HG03108 (cell line): ENCODE measurements around the gene DRC7.

ENCODE experiments used
- ATAC-seq: cut with Tn5 transposase; IDR thresholded peaks from one replicate; pipeline ENCODE4 v1.9.1; 2021; ENCODE audit warnings: moderate library complexity; ENCODE audit not compliant: unreplicated experiment

DRC7 gene

DNA sequence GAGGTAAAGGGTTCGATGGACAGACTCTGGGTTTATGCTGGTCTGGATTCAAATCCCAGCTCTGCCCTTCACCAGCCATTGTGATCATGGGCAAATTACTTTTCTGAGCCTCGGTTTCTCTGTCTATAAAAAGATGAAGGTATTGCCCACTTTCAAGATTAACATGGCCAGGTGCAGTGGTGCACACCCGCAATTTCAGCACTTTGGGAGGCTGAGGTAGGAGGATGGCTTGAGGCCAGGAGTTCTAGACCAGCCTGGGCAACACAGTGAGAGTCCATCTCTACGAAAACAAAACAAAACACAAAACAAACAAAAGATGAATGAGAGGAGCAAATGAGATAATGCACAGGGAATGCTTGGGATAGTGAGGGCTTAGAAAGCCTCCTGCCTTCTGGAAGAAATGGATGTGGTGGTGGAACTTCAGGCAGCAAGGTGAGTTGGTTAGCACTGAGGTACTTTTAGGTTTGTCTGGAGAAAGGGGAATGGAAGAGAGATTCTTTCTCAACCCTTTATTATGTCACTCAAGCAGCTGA, 18.0 kb upstream of the DRC7 start:
- no peak for ATAC-seq

GRCh38 chr16:57677622-57678369, 16.8 kb upstream of the DRC7 start:
- ATAC-seq = no peak

GRCh38 chr16:57679016-57679415, 15.6 kb upstream of the DRC7 start:
- ATAC-seq = no peak

DNA sequence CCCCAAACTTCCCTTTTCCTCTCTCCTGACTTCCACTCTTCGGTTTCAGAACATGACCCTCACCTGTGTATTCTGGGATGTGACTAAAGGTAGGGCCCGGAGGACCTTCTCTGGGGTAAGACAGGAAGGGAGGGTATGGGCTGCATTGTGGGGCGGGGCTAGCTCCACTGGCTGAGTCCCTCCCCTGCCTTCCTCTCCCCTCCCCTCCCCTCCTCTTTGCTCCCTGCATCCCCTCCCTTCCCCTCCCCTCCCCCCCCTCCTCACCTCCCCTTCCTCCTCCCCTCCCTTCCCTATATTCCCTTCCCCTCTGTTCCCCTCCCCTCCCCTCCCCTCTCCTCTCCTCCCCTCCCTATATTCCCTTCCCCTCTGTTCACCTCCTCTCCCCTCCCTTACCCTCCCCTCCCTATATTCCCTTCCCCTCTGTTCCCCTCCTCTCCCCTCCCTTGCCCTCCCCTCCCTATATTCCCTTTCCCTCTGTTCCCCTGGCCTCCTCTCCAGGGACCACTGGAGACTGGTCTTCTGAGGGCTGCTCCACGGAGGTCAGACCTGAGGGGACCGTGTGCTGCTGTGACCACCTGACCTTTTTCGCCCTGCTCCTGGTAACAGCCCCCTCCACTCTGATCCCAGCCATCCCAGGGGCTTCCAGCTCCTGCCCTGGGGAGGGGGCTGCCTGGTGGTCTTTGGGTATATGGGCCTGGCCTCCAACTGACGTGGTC, 14.7 kb upstream of the DRC7 start:
- ATAC-seq = no peak

- ATAC-seq = no peak
These were observed 13.7 kb upstream of the DRC7 start for GRCh38 chr16:57680842-57681375.

DNA sequence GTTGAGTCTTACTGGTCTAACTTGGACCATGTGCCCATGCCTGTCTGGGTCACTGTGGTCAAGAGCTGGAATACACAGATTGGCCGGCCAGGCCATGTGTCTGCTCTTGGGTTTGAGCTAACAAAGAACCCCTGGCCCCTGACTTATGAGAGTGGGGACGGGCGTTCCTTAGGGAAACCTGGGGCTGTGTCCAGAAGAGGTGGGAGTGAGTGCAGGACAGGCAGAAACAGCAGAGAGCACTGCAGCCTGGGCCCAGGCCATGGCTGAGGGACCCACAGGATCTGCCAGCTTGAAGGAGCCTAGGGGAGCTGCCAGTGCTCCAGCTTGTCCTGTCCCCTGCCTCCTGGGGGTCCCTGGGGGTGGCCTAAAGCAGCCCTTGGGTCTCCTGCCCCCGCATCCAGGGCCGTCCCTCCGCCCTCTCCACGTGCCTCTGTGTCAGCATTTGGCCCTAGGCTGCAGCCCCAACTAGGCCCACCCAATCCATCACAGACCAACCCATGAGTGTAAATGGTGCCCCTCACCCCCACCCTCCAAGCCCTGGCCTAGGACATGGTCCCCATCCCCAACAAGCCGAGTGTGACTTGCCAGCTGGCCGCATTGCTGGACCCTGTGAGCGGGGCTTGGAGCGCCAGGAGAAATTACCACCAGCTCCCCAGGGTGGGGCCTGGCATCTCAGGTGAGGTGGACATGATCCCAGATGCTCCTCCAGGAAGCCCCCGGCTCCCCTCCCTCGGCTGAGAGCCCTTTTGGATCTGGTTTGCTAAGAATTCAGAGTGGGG, 12.5 kb upstream of the DRC7 start:
- ATAC-seq = no peak

DNA sequence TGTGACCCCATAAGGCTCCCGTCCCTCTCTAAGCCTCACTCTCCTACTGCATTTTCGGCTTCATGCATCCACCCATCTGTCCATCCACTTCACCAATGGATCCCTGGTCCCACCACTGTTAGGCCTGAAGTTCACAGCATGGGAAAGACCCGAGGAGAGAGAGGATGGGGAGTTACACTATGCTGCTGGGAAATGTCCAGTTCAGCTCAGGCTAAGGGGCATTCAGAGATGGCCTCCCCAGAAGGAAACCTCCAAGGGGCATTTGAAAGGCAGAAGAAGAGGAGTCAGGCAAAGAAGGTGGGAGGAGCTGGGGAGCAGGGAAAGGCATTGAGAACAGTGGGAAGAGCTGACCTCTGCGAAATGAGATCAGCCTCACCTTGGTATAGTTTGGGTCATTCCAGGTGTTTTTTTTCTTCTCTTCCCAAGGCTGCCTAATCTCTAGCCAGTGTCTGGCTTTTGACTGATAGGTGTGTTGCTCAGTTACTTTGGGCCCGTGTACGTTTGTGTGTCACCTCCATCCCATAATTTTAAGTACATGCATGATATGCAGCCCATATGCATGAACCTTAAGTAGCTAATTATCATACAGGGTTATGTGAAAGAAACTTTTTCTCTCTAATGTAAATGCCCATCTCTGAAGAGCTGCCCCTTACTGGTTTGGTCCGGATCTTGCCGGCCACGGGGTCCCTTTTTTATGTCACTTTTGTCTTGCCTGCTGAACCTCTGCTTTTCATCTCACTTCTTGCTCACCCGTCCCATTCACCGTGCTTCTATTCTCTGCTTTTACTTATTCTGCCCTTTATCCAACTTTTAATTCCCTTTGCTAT, 11.6 kb upstream of the DRC7 start:
- no peak for ATAC-seq

GRCh38 chr16:57683636-57684545, 10.7 kb upstream of the DRC7 start:
- ATAC-seq = no peak

GRCh38 chr16:57684626-57685358, 9.8 kb upstream of the DRC7 start:
- no peak for ATAC-seq

DNA sequence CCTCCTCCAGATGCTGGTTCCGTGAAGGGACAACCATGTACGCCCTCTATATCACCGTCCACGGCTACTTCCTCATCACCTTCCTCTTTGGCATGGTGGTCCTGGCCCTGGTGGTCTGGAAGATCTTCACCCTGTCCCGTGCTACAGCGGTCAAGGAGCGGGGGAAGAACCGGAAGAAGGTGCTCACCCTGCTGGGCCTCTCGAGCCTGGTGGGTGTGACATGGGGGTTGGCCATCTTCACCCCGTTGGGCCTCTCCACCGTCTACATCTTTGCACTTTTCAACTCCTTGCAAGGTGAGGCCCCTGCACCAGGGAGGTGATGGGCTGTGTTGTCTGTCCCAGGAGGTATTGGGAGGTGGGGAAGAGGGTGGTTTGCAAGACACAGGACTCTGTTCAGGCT, 9.0 kb upstream of the DRC7 start:
- no peak for ATAC-seq

DNA sequence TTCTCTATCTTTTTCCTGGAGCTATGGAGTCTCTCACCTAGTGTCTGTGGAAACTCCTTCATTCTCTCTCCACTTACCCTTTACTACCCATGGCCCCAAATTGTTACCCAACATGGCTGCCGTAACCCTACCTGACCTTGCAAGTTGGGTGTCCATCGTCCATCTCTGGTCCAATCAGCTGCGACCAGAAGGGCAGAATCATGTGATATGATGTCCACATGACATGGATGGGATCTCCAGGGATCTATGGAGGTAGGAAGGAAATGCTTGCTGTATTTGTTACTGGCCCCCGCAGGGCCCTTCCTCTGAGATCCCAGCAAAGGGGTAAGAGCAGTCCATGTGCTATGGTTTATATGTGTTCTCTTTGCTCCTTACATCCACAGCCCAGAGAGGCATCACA, 8.0 kb upstream of the DRC7 start:
- no peak for ATAC-seq

DNA sequence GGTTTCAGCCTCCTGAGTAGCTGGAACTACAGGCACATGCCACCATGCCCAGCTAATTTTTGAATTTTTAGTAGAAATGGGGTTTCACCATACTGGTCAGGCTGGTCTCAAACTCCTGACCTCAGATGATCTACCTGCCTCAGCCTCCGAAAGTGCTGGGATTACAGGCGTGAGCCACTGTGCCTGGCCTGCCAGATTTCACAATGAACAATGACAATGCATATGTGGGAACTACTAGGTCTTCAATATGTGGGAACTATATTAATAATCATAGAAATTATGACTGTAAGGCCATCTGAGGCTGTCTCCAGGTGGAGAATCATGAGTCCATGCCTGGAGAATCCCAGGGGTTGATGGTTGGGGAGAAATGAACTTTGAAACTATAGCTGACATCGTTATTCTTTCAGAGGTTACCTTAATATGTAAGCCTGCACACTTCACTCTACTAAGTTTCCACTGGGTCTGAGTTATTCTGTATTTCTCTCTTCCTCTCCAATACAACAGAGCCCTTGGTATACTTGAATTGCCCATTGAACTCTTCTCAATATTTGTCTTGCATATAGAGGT, 7.2 kb upstream of the DRC7 start:
- no peak for ATAC-seq

GRCh38 chr16:57688487-57688986, 6.1 kb upstream of the DRC7 start:
- no peak for ATAC-seq

- no peak for ATAC-seq
These were observed 5.4 kb upstream of the DRC7 start for GRCh38 chr16:57688987-57689761.

DNA sequence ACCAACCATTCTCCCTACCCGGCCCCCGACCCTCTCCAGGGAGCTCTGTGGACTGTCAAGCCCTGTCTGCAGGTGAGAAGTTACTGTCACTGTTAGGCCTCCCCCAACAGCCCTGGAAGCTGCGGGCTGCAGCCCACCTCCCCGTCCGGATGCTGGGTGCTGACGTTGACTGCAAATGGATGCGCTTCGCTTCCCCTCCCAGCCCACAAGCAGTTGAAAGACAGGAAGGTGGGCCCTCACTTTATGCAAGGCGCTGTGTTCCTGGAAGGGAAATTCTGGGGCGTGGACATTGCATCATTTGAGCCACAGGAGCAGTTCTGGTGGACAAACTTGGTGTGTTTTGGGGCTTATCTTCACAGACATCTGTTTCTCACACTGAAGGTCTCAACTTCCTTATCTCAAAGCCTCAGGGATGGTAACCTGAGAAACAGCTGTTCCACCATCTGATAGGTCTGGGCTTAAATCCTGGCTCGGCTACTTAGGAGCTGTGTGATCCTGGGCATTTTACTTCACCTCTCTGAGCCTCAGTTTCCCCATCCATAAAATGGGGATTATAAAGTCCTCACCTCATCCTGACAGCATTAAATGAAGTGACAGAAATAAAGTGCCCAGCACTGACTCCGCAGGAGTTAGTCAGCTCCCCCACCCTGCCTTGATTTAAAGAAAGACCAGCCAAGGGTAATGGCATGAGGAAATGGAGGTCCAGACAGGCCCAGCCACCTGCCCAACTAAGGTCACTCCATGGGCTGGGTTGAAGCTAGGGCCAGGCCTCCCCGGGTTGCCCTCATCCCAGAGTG, 4.6 kb upstream of the DRC7 start:
- ATAC-seq = peak; percentile 73

GRCh38 chr16:57690782-57691471, 3.7 kb upstream of the DRC7 start:
- no peak for ATAC-seq
